GM12878 (cell line): ENCODE results near the gene COL25A1. TPM values are rescaled to one million over a fixed set of nuclear protein-coding genes. Genes with fewer than 3 reads are reported as not detected.

Experiments used
- ATAC-seq: fragments of 200-7000 bp; cut with Tn5 transposase; 3 replicates; pipeline ENCODE4 v1.9.1; 2020; ENCODE audit warnings: mild to moderate bottlenecking, moderate library complexity
- BruUV-seq: library from RNA; stranded (reverse); fragments of 400-500 nt; replicated peaks from 2 replicates; lab custom pipeline; 2021; lab: Mats Ljungman, UMichigan
- CTCF ChIA-PET: fragments of 300-600 bp; sonication (Branson Sonifier 250); formaldehyde crosslinking; extraction: SDS; loops from one replicate; lab custom pipeline; 2021; ENCODE audit warnings: inconsistent platforms; lab: Yijun Ruan, JAX
- POLR2A ChIA-PET: fragments of 350-600 bp; formaldehyde crosslinking; extraction: SDS; loops from one replicate; lab custom pipeline; 2021; ENCODE audit warnings: inconsistent platforms; lab: Charles Lee
- RAD21 ChIA-PET: fragments of 300-600 bp; sonication (Branson Sonifier 250); formaldehyde crosslinking; loops from one replicate; lab custom pipeline; 2023; ENCODE audit warnings: antibody characterized with exemption; ENCODE audit not compliant: unreplicated experiment; lab: Charles Lee
- SMC1A ChIA-PET: fragments of 300-600 bp; sonication (Branson Sonifier 250); formaldehyde crosslinking; loops from one replicate; lab custom pipeline; 2023; ENCODE audit not compliant: unreplicated experiment, uncharacterized antibody; lab: Charles Lee
- DNase-seq: peaks from one replicate; pipeline ENCODE4 v3.0.0-alpha.2; 2011; ENCODE audit warnings: low read depth, low spot score
- FAIRE-seq: peaks from 3 replicates; lab custom pipeline; 2011; peaks lifted over from hg19 to GRCh38; lab: Jason Lieb, UNC
- H2AFZ ChIP-seq: 2 replicates; pipeline ENCODE4 v1.6.0; 2011; ENCODE audit warnings: low read depth, low read length, control low read depth; ENCODE audit not compliant: control insufficient read depth
- H3K27ac ChIP-seq: 2 replicates; pipeline ENCODE4 v1.5.1; 2011; ENCODE audit warnings: control low read depth; ENCODE audit not compliant: control insufficient read depth, insufficient read depth
- H3K27me3 ChIP-seq, 2 experiments: replicated peaks in 1 of 2; 2 replicates each; pipeline versions ENCODE4 v1.6.0 to v1.6.1; 2011; ENCODE audit warnings: low read length in 1 of 2; ENCODE audit not compliant: control insufficient read depth in 2 of 2, insufficient read depth in 2 of 2
- H3K36me3 ChIP-seq, 2 experiments: 2 replicates each; pipeline ENCODE4 v1.5.1; 2011; ENCODE audit warnings: low read length in 1 of 2; ENCODE audit not compliant: control insufficient read depth in 2 of 2, insufficient read depth in 2 of 2
- H3K4me1 ChIP-seq: 2 replicates; pipeline ENCODE4 v1.6.1; 2011; ENCODE audit warnings: mild to moderate bottlenecking, low read length, moderate library complexity, mixed read lengths; ENCODE audit not compliant: control insufficient read depth, insufficient read depth
- H3K4me2 ChIP-seq: 2 replicates; pipeline ENCODE4 v1.6.0; 2011; ENCODE audit warnings: control low read depth; ENCODE audit not compliant: control insufficient read depth, insufficient read depth
- H3K4me3 ChIP-seq: fragments of 200-600 bp; sonication (generic); 2 replicates; pipeline ENCODE4 v1.5.1; 2016
- H3K79me2 ChIP-seq: 2 replicates; pipeline ENCODE4 v1.6.0; 2011; ENCODE audit warnings: low read length; ENCODE audit not compliant: control insufficient read depth, insufficient read depth
- H3K9ac ChIP-seq: 2 replicates; pipeline ENCODE4 v1.8.0; 2011; ENCODE audit warnings: low read length, control low read depth, mixed read lengths; ENCODE audit not compliant: control insufficient read depth, insufficient read depth
- H3K9me3 ChIP-seq: replicated peaks from 3 replicates; pipeline ENCODE4 v1.5.1; 2011; ENCODE audit warnings: mild to moderate bottlenecking, low read length; ENCODE audit not compliant: control insufficient read depth, insufficient read depth
- H4K20me1 ChIP-seq: 2 replicates; pipeline ENCODE4 v1.6.0; 2011; ENCODE audit not compliant: control insufficient read depth, insufficient read depth
- CBX3 ChIP-seq: fragments of 200-600 bp; sonication (generic); IDR thresholded peaks from 2 replicates; pipeline ENCODE4 v1.6.1; 2016; ENCODE audit warnings: low read depth, borderline replicate concordance
- CHD2 ChIP-seq: IDR thresholded peaks from 2 replicates; pipeline ENCODE4 v1.6.1; 2011; ENCODE audit warnings: low read depth, low read length, improper control_type of control experiment, borderline replicate concordance
- NBN ChIP-seq: fragments of 450-650 bp; IDR thresholded peaks from 2 replicates; pipeline ENCODE4 v1.6.1; 2016
- PAX8 ChIP-seq: fragments of 450-650 bp; IDR thresholded peaks from 2 replicates; pipeline ENCODE4 v1.6.1; 2017; ENCODE audit warnings: mild to moderate bottlenecking, moderate library complexity
- SUPT20H ChIP-seq: IDR thresholded peaks from 2 replicates; pipeline ENCODE4 v1.6.1; 2011; ENCODE audit warnings: low read depth, mild to moderate bottlenecking, low read length, moderate library complexity, borderline replicate concordance; ENCODE audit not compliant: control insufficient read depth
- WGBS: methylation state at CpG from one replicate; pipeline ENCODE4 v1.1.6; 2016; ENCODE audit warnings: low lambda C conversion rate; ENCODE audit not compliant: insufficient replicate concordance, insufficient coverage; ENCODE audit errors: missing lambda C conversion rate; 5-methylcytosine and 5-hydroxymethylcytosine counted together
- in situ Hi-C: fragments of 300-500 bp; cut with MboI; formaldehyde crosslinking; loops from 9 replicates; pipeline ENCODE4 v1.14.3; 2018; ENCODE audit warnings: mixed read lengths
- intact Hi-C: fragments of 100-400 bp; cut with micrococcal nuclease; formaldehyde crosslinking; loops from one replicate; pipeline ENCODE4 v1.14.2; 2022; ENCODE audit not compliant: unreplicated experiment
- polyA plus RNA-seq, 11 experiments: library from polyadenylated mRNA; depleted of rRNA in 4 of 11; unstranded in 6 of 11; stranded (reverse) in 5 of 11; fragments of >200 nt; fragmentation: Nextera tagmentation in 4 of 11; fragmentation: Illumina TruSeq in 1 of 11; extraction: Ambion mirVana in 4 of 11; extraction: Trizol in 1 of 11; gene quantifications; 1 replicate in 1 of 11; 2 replicates in 10 of 11; pipeline versions ENCODE4 v1.2.1 to v1.2.3, GENCODE V29; 2011 to 2016; ENCODE audit warnings: inconsistent platforms in 2 of 11, missing spikeins in 2 of 11, low read depth in 1 of 11
- total RNA-seq, 4 experiments: library from RNA; depleted of rRNA in 3 of 4; stranded (reverse); fragments of >200 nt in 3 of 4; fragmentation: Illumina TruSeq in 1 of 4; extraction: Trizol in 1 of 4; gene quantifications; 2 replicates each; pipeline versions ENCODE4 v1.2.1 to v1.2.3, GENCODE V29; 2013 to 2021
- TF ChIP-seq, protein P1 (sequence below): fragments of 450-650 bp; IDR thresholded peaks from 2 replicates; pipeline ENCODE4 v1.6.1; 2016; ENCODE audit warnings: mild to moderate bottlenecking
- TF ChIP-seq, protein P2 (sequence below): fragments of 450-650 bp; IDR thresholded peaks from 2 replicates; pipeline ENCODE4 v1.6.1; 2017; ENCODE audit warnings: borderline replicate concordance

The COL25A1 gene
- total and polyA plus RNA-seq, 10 of the 15 experiments (the other 5 are each of a cell fraction or from before 2014, with no cell fraction given): 0.01 to 0.26 (median 0.12) TPM; not detected in 6

DNA sequence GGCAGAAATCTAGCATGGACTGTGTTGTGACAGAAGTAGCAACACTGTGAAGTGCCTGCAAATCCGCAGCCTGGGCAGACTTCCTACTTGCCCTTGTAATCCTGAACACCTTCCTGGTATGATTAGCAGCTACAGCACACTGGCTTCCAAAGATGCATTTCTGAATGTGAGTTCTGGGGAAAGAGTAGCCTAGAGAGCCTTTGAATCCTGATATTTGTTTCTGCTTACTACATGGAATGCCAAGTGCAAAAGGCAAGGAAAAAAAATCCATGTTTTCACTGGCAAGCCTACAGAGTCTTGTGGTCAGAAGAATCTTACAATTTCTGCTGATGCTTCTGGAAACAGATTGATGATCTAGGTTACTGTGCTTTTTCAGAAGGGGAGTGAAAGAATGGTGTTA lies 223.7 kb downstream of the COL25A1 start:
- H3K4me3 ChIP-seq: no peak overlapping the region
- no peak for ATAC-seq
- in situ Hi-C loops: no loop called here
- H3K9ac ChIP-seq: no peak overlapping the region
- no peak overlapping the region for H3K27ac ChIP-seq
- no peak for TF ChIP-seq PAX8
- no peak for TF ChIP-seq CHD2
- TF ChIP-seq SUPT20H: no peak
- TF ChIP-seq, protein P1, sequence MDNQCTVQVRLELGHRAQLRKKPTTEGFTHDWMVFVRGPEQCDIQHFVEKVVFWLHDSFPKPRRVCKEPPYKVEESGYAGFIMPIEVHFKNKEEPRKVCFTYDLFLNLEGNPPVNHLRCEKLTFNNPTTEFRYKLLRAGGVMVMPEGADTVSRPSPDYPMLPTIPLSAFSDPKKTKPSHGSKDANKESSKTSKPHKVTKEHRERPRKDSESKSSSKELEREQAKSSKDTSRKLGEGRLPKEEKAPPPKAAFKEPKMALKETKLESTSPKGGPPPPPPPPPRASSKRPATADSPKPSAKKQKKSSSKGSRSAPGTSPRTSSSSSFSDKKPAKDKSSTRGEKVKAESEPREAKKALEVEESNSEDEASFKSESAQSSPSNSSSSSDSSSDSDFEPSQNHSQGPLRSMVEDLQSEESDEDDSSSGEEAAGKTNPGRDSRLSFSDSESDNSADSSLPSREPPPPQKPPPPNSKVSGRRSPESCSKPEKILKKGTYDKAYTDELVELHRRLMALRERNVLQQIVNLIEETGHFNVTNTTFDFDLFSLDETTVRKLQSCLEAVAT: no peak
- no peak for TF ChIP-seq CBX3
- TF ChIP-seq, protein P2, sequence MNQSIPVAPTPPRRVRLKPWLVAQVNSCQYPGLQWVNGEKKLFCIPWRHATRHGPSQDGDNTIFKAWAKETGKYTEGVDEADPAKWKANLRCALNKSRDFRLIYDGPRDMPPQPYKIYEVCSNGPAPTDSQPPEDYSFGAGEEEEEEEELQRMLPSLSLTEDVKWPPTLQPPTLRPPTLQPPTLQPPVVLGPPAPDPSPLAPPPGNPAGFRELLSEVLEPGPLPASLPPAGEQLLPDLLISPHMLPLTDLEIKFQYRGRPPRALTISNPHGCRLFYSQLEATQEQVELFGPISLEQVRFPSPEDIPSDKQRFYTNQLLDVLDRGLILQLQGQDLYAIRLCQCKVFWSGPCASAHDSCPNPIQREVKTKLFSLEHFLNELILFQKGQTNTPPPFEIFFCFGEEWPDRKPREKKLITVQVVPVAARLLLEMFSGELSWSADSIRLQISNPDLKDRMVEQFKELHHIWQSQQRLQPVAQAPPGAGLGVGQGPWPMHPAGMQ: no peak
- TF ChIP-seq NBN: no peak
- no peaks in the 10 kb centered on the region for H3K36me3 ChIP-seq
- ChIA-PET CTCF (interaction anchor here (0.9 to 6.7 kb wide), 2 partner anchors 217 to 327 kb away, joined by 3 to 88 read pairs; no protein-coding TSS in a partner anchor), RAD21 (interaction anchor here (1.5 to 2.4 kb wide), 2 partner anchors 215 to 220 kb away, joined by 4 to 7 read pairs; no protein-coding TSS in a partner anchor), SMC1A (interaction anchor here (1.1 to 1.5 kb wide), 3 partner anchors 22 to 219 kb away, joined by 3 to 9 read pairs (median 6); no protein-coding TSS in a partner anchor), POLR2A (no interaction called here)
- FAIRE-seq: no peak
- no peaks in the 10 kb centered on the region for H3K9me3 ChIP-seq
- H3K4me1 ChIP-seq: no peaks in the 10 kb centered on the region
- H4K20me1 ChIP-seq: no peaks in the 10 kb centered on the region
- no peak overlapping the region for H3K4me2 ChIP-seq
- BruUV-seq: no TSS peak
- intact Hi-C loops: loop anchor here (5.0 to 10.0 kb wide), 2 partner anchors 214 to 326 kb away; no protein-coding TSS in a partner anchor
- no peak overlapping the region for H2AFZ ChIP-seq
- no peaks in the 10 kb centered on the region for H3K79me2 ChIP-seq
- 60% methylated on average over 1 of the region's 1 CpG for WGBS
- DNase-seq: no peak
- no peaks in the 10 kb centered on the region for H3K27me3 ChIP-seq
